ENCODE data around the gene RYR3. TPM values are rescaled to one million over a fixed set of nuclear protein-coding genes. Genes with fewer than 3 reads are reported as not detected.
"Not testable (repeated sequence)": the region's sequence is repeated elsewhere in the genome, so short reads cannot be mapped to it uniquely, and the experiment has no call there.

The RYR3 gene
- total RNA-seq, 4 donors from 2014 or later = 3.7 to 7.2 (median 4.5) TPM

DNA sequence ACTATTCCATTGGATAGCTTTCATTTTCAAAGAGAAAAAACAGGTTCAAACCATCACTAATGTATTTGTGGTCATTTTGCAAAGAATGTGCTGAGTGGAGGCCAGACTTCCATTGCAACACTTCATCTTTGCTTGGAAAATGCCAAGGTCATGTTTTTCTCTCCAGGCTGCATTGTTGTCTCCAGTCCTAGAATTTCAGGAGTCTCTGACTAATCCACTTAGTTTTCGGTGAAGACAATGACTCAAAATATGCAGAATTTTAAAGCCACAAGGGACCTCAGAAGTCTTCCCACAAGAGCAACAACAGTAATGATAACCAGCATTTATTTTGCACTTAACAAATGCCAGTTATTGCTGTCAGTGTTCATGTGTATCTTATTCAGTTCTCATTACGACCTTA lies 277.0 kb downstream of the RYR3 start:
- TF ChIP-seq POLR2A (IDR thresholded peaks at IDR 0.05; ENCODE audit: low read depth) (no peak), POLR2AphosphoS5 (IDR thresholded peaks at IDR 0.05) (no peak), EP300 (IDR thresholded peaks at IDR 0.05) (no peak)
- TF ChIP-seq, protein P1, sequence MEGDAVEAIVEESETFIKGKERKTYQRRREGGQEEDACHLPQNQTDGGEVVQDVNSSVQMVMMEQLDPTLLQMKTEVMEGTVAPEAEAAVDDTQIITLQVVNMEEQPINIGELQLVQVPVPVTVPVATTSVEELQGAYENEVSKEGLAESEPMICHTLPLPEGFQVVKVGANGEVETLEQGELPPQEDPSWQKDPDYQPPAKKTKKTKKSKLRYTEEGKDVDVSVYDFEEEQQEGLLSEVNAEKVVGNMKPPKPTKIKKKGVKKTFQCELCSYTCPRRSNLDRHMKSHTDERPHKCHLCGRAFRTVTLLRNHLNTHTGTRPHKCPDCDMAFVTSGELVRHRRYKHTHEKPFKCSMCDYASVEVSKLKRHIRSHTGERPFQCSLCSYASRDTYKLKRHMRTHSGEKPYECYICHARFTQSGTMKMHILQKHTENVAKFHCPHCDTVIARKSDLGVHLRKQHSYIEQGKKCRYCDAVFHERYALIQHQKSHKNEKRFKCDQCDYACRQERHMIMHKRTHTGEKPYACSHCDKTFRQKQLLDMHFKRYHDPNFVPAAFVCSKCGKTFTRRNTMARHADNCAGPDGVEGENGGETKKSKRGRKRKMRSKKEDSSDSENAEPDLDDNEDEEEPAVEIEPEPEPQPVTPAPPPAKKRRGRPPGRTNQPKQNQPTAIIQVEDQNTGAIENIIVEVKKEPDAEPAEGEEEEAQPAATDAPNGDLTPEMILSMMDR (IDR thresholded peaks at IDR 0.05) = no peak
- Histone ChIP-seq H3K4me3 (no peak overlapping the region), H3K9me3 (no peaks in the 10 kb centered on the region), H3K27ac (replicated peaks in 1 of 4) (no peak overlapping the region), H3K27me3 (no peaks in the 10 kb centered on the region), H3K36me3 (no peaks in the 10 kb centered on the region), H3K4me1 (no peaks in the 10 kb centered on the region)
- intact Hi-C loops (cut with DNase I) = no loop called here
- 57% methylated on average over 2 of the region's 2 CpGs for WGBS
- DNase-seq (ENCODE audit: extremely low spot score) = no peak

DNA sequence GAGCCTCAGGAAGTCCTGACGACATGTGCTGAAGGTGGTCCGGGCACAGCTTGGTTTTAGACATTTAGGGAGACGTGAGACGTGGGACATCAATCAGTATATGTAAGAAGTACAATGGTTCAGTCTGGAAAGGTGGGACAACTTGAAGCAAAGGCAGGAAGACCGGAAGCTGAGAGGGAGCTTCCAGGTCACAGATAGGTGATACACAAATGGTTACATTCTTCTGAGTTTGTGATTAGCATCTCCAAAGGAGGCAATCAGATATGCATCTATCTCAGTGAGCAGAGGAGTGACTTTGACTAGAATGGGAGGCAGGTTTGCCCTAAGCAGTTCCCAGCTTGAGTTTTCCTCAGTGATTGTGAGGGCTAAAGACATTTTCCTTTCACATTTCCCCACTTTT lies 282.1 kb downstream of the RYR3 start:
- Histone ChIP-seq H3K9me3 (no peaks in the 10 kb centered on the region), H3K4me3 (no peak overlapping the region), H3K36me3 (no peaks in the 10 kb centered on the region), H3K27ac (replicated peaks in 1 of 4) (no peak overlapping the region), H3K4me1 (no peaks in the 10 kb centered on the region), H3K27me3 (no peaks in the 10 kb centered on the region)
- 89% methylated on average over 5 of the region's 5 CpGs for WGBS
- DNase-seq (ENCODE audit: extremely low spot score) = no peak
- TF ChIP-seq POLR2A (IDR thresholded peaks at IDR 0.05; ENCODE audit: low read depth) (no peak), POLR2AphosphoS5 (IDR thresholded peaks at IDR 0.05) (no peak), EP300 (IDR thresholded peaks at IDR 0.05) (no peak)
- TF ChIP-seq, protein P1 (IDR thresholded peaks at IDR 0.05) = no peak
- intact Hi-C loops (cut with DNase I) = no loop called here

DNA sequence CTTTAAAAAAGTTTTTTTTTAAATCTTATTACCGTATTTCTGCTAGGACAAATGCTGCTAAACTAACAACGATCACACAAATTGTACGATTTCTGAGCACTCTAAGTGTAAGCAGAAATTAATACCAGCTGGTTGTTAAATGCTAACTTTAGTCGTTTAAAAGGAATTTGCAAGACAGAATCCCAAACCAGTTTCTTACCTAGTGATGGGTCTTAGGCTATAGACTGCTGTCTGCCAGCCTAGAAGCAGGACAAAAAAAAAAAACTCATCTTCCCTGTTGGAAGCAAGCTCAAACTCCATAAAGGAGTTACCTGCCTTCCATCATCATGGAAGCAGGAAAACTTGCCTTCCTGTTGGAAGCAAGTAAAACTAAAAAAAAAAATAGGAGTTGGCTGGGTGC lies 287.6 kb downstream of the RYR3 start:
- H3K27ac ChIP-seq (replicated peaks in 1 of 4); intact Hi-C loops (cut with DNase I); H3K9me3 ChIP-seq; H3K4me3 ChIP-seq; H3K27me3 ChIP-seq; DNase-seq (ENCODE audit: extremely low spot score); H3K4me1 ChIP-seq; H3K36me3 ChIP-seq: not testable (repeated sequence)
- 67% methylated on average over 4 of the region's 4 CpGs for WGBS

DNA sequence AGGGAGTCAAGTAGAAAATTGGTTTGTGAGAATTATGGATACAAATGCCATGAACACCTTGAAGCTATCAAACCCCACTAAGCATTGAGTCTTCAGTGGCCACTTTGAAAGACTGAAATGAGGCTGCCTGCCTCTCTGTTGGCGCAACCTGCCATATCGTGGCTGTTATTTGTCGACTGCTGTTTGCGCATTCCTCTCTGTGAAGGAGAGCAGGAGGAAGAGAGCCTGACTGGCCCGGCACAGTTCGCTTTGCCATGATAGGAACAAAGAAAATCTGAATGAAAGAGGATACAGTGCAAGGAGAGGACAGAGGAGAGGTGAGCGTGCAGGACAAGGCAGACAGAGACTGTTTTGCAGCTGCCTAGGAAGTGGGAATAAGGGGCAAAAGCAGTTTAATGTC lies 289.4 kb downstream of the RYR3 start:
- peaks cover 0 to 6% (median 0%) of the 10 kb centered on the region in 4 donors for H3K36me3 ChIP-seq
- H3K27ac ChIP-seq (replicated peaks in 1 of 4) = no peak overlapping the region
- TF ChIP-seq, protein P1 (IDR thresholded peaks at IDR 0.05) = no peak
- TF ChIP-seq POLR2AphosphoS5 (IDR thresholded peaks at IDR 0.05) (no peak), POLR2A (IDR thresholded peaks at IDR 0.05; ENCODE audit: low read depth) (no peak), EP300 (IDR thresholded peaks at IDR 0.05) (no peak)
- no peak overlapping the region for H3K4me3 ChIP-seq
- no peaks in the 10 kb centered on the region for H3K9me3 ChIP-seq
- H3K27me3 ChIP-seq = no peaks in the 10 kb centered on the region
- WGBS = 75% methylated on average over 7 of the region's 7 CpGs
- H3K4me1 ChIP-seq = no peaks in the 10 kb centered on the region
- no peak for DNase-seq (ENCODE audit: extremely low spot score)
- intact Hi-C loops (cut with DNase I) = loop anchor here (10.0 kb wide), 1 partner anchor 295 kb away; no protein-coding TSS in a partner anchor

DNA sequence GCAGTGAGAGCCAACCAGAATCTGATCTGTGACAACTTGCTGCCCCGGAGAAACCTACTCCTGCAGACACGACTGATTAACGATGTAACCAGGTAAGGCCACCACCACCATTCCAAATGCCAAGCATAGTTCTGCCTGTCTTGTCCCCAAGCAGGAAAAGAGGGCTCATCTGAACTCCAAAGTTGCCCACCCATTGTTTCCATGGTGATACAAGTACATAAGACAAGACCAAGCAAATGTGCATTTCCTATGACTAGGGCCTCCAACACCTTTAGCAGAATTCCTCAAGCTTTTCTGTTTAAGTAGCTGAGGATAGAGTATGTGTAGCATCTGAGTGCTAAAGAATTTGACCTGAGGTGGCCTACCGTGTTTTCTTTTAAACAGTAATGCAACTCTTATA lies 290.7 kb downstream of the RYR3 start:
- no peak overlapping the region for H3K27ac ChIP-seq (replicated peaks in 1 of 4)
- H3K27me3 ChIP-seq = no peaks in the 10 kb centered on the region
- no peaks in the 10 kb centered on the region for H3K9me3 ChIP-seq
- H3K36me3 ChIP-seq = peaks cover 0 to 6% (median 0%) of the 10 kb centered on the region in 4 donors
- no peaks in the 10 kb centered on the region for H3K4me1 ChIP-seq
- WGBS = 90% methylated on average over 3 of the region's 4 CpGs
- no peak overlapping the region for H3K4me3 ChIP-seq
- DNase-seq (ENCODE audit: extremely low spot score) = no peak
- TF ChIP-seq POLR2AphosphoS5 (IDR thresholded peaks at IDR 0.05) = no peak
- TF ChIP-seq, protein P1 (IDR thresholded peaks at IDR 0.05) = no peak
- no peak for TF ChIP-seq POLR2A (IDR thresholded peaks at IDR 0.05; ENCODE audit: low read depth)
- no peak for TF ChIP-seq EP300 (IDR thresholded peaks at IDR 0.05)
- intact Hi-C loops (cut with DNase I) = loop anchor here (10.0 kb wide), 1 partner anchor 297 kb away; no protein-coding TSS in a partner anchor

Measured in esophagus muscularis mucosa (tissue), 4 donors.